GM21528 (cell line): Measurements from ENCODE around the gene ATF7IP.
"Not testable (repeated sequence)": the region's sequence is repeated elsewhere in the genome, so short reads cannot be mapped to it uniquely, and the experiment has no call there.

Source experiments
- ATAC-seq: cut with Tn5 transposase; IDR thresholded peaks from one replicate; pipeline ENCODE4 v1.9.1; 2021; ENCODE audit warnings: mild to moderate bottlenecking, moderate library complexity; ENCODE audit not compliant: unreplicated experiment, low FRiP score

Gene ATF7IP, protein sequence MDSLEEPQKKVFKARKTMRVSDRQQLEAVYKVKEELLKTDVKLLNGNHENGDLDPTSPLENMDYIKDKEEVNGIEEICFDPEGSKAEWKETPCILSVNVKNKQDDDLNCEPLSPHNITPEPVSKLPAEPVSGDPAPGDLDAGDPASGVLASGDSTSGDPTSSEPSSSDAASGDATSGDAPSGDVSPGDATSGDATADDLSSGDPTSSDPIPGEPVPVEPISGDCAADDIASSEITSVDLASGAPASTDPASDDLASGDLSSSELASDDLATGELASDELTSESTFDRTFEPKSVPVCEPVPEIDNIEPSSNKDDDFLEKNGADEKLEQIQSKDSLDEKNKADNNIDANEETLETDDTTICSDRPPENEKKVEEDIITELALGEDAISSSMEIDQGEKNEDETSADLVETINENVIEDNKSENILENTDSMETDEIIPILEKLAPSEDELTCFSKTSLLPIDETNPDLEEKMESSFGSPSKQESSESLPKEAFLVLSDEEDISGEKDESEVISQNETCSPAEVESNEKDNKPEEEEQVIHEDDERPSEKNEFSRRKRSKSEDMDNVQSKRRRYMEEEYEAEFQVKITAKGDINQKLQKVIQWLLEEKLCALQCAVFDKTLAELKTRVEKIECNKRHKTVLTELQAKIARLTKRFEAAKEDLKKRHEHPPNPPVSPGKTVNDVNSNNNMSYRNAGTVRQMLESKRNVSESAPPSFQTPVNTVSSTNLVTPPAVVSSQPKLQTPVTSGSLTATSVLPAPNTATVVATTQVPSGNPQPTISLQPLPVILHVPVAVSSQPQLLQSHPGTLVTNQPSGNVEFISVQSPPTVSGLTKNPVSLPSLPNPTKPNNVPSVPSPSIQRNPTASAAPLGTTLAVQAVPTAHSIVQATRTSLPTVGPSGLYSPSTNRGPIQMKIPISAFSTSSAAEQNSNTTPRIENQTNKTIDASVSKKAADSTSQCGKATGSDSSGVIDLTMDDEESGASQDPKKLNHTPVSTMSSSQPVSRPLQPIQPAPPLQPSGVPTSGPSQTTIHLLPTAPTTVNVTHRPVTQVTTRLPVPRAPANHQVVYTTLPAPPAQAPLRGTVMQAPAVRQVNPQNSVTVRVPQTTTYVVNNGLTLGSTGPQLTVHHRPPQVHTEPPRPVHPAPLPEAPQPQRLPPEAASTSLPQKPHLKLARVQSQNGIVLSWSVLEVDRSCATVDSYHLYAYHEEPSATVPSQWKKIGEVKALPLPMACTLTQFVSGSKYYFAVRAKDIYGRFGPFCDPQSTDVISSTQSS

DNA sequence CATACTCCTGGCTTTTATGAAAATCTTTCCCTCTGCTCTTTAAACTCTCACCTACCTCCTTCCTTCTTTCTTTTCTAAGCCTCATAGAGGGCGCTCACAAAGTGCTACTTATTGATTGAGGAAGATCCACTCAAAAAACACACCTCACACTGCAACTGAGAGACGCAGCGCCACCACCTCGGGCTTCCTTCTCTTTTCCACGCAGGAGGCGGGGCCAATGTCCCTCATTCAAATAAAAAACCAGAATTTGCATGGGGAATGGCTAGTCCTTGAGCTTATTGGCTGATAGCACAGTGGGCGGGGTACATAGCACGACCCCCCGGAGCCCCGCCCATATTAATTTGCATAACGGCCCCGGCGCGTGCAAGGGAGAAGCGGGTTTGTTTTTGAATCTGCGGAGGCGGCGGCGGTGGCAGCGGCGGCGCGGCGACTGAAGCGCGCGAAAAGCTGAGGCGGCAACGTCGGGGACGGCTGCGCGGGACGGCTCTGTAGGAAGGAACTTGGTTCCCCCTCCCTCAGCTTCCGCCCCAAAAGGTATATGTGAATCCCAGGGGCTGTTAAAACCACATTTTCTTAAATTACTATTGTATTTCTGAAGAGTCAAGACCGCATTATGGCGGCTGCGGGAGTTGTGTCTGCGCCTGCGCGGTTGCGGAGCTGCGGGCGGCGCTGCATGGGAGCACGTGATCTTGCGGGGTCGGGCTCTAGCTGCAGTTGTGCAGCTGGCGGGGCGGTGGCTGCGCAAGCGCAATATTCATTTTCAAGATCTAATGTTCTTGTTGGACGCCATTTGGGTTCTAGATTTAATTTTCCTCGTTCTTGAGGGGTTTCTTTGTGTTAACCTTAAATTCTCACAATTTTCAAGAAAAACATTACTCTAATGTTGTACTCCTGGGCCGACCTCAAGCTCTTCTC, at the start of gene ATF7IP:
TSS of gene ATF7IP (plus strand) at position 389 of the 915 bp plus-strand sequence. CDS start 58,234 bp downstream, outside the sequence.
- peak; percentile 79 for ATAC-seq

- ATAC-seq, result no peak
Observed at GRCh38 chr12:14317362-14318146, 47.9 kb upstream of the ATF7IP start.

DNA sequence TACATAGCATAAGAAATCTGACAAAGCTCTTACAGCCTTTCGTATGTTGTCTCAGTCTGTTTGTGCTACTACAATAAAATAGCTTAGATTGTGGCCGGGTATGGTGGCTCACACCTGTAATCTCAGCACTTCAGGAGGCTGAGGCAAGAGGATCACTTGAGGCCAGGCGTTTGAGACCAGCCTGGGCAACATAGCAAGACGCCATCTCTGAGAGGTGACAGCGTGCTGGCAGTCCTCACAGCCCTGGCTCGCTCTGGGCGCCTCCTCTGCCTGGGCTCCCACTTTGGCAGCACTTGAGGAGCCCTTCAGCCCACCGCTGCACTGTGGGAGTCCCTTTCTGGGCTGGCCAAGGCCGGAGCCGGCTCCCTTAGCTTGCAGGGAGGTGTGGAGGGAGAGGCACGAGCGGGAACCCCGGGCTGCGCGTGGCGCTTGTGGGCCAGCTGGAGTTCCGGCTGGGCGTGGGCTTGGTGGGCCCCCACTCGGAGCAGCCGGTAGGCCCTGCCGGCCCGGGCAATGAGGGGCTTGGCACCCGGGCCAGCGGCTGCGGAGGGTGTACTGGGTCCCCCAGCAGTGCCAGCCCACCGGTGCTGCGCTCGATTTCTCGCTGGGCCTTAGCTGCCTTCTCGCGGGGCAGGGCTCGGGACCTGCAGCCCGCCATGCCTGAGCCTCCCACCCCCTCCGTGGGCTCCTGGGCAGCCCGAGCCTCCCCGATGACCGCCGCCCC, 45.6 kb upstream of the ATF7IP start:
- ATAC-seq, result not testable (repeated sequence)

GRCh38 chr12:14322403-14322802, 43.1 kb upstream of the ATF7IP start:
- no peak for ATAC-seq

- ATAC-seq, result no peak
Observed at GRCh38 chr12:14325716-14326343, 39.7 kb upstream of the ATF7IP start.

DNA sequence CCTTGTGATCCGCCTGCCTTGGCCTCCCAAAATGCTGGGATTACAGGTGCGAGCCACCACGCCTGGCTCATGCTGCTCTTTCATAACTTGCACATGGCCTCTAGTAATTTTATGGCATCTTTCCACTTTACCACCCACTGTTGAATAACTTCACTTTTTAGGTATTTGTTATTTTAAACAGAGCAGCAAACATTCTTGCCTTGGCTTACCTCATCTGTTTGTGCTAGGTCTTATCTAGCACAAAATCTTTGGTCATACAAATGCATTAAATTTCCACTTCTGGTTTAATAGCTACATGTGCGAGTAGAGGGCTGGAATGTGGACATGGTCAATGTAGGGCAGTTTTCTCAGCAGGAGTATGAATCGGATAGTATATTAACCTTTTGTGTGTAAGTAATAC, 38.8 kb upstream of the ATF7IP start:
- ATAC-seq, result no peak

- no peak for ATAC-seq
Observed at GRCh38 chr12:14327711-14328110, 37.8 kb upstream of the ATF7IP start.

- ATAC-seq, result no peak
Observed at GRCh38 chr12:14332482-14332881, 33.0 kb upstream of the ATF7IP start.

GRCh38 chr12:14340371-14340770, 25.1 kb upstream of the ATF7IP start:
- no peak for ATAC-seq

- not testable (repeated sequence) for ATAC-seq
Observed at GRCh38 chr12:14351524-14351923, 14.0 kb upstream of the ATF7IP start.

DNA sequence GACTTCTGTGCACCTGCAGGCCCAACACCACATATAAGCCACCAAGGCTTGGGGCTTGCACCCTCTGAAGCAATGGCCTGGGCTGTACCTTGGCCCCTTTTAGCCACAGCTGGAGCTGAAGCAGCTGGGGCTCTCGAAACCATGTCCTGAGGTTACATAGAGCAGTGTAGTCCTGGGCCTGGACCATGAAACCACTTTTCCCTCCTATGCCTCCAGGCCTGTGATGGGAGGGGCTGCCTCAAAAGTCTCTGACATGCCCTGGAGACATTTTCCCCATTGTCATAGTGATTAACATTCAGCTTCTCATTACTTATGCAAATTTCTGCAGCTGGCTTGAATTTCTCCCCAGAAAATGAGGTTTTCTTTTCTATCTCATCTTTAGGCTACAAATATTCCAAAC, 13.4 kb upstream of the ATF7IP start:
- not testable (repeated sequence) for ATAC-seq

GRCh38 chr12:14354665-14355064, 10.8 kb upstream of the ATF7IP start:
- ATAC-seq, result not testable (repeated sequence)

- no peak for ATAC-seq
Observed at GRCh38 chr12:14356147-14356546, 9.3 kb upstream of the ATF7IP start.

GRCh38 chr12:14357486-14357885, 8.0 kb upstream of the ATF7IP start:
- ATAC-seq, result no peak

GRCh38 chr12:14362352-14362751, 3.1 kb upstream of the ATF7IP start:
- no peak for ATAC-seq

- no peak for ATAC-seq
Observed at GRCh38 chr12:14364583-14365271, 755 bp upstream of the ATF7IP start.
